LoVo (cell line): ENCODE data around the gene PIP5K1C.

Experiments
- DNase-seq: peaks from one replicate; pipeline ENCODE4 v3.0.0-alpha.2; 2016; ENCODE audit warnings: low spot score

The PIP5K1C gene

GRCh38 chr19:3721887-3722442 lies 21.7 kb upstream of the PIP5K1C start:
- DNase-seq, result no peak

DNA sequence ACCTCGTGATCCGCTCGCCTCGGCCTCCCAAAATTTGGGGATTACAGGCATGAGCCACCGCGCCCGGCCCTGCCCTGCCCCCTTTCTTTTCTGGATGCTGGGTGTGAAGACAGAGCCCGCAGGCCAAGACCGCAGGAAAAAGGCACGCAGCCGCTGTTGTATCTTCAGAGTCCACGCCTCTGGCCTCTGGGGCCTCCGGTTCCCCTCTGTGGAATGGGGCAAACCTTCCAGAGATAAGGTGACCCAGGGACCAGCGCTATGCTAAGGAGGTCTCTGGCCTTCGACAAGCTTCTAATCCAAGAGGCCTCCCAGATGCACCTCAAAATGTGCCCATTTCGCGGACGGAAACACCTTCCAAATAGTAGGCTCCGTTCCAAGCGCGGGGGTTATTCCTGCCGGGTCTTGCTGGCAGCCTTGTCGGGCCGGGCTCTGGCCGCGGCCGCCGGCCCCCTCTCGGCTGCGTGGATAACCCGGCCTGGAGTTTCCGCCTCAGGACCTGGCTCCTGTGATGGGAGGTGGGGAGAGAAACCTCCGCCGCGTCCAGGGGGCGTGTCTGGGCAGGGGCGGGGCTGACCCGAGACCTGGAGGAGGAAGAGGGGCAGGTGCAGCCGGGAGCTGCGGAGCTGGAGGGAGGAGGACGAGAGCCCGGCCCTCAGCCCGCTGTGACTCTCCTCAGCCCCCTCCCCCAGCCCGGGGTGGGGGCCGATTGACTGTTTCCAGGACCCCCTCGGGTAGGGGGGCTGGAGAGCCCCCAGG lies 21.0 kb upstream of the PIP5K1C start:
- peak; percentile 93 for DNase-seq

DNA sequence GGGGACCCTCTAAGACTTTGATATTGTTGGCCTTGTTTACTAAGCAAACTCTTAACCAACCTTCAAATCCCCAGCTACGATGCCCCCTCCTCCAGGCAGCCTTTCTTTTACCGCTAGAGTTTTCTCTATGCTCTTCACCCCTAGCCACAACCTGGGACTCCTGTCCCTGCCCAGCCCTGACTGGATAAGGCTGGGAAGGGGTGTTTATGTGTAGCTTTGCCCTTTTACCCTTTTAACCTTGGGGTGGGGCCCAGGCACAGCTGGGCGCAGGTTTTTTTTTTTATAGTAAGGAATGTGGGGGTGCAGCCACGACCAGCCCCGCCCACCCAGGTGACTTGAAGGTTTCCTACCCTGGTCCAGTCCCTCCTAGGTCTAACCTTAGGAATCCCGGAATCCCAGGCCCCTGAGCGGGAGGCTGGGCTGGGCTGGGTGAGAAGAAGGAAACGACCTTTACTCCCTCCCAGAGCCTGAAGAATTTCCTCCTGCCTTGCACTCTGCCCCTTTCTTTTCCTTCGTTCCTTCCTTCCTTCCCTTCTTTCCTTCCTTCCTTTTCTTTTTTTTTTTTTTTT lies 20.2 kb upstream of the PIP5K1C start:
- peak; percentile 82 for DNase-seq

- no peak for DNase-seq
These were observed 19.6 kb upstream of the PIP5K1C start for GRCh38 chr19:3719868-3720267.

GRCh38 chr19:3716147-3716668 lies 15.9 kb upstream of the PIP5K1C start:
- no peak for DNase-seq

DNA sequence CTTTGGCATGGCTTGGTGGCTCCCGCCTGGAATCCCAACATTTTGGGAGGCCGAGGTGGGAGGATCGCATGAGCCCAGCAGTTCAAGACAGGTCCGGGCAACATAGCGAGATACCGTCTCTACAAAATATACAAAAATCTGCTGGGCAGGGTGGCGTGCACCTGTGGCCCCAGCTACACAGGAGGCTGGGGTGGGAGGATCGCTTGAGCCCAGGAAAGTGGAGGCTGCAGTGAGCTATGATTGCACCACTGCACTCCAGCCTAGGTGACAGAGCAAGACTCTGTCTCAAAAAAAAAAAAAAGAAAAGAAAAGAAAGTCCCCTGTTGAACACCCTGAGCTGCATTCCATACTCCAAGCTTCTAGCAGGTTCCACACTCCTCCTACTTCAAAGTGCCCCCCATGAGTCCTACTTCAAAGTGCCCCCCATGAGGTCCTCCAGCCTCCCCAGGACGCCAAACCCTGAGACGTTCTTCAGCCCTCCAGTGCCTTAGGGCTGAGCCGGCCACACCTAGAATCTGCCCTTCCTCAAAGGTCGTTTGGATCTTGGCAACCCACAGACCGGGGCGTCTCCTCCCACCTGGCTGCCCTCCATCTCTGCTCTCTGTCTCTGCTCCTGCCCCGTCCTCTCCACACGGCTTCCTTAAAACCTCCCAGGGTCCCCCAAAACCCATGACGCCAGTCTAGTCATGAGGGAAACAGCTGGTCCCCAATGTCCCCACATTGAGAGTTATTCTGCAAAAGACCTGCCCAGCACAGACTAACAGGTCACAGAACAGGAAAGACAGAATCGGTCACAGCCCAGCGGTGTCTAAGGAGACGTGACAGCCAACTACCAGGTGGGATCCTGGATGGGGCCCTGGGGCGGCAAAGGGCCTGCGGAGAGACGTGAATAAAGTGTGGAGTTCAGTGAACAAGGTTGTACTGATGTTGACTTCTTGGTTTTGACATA lies 12.7 kb upstream of the PIP5K1C start:
- DNase-seq, result peak; percentile 64

DNA sequence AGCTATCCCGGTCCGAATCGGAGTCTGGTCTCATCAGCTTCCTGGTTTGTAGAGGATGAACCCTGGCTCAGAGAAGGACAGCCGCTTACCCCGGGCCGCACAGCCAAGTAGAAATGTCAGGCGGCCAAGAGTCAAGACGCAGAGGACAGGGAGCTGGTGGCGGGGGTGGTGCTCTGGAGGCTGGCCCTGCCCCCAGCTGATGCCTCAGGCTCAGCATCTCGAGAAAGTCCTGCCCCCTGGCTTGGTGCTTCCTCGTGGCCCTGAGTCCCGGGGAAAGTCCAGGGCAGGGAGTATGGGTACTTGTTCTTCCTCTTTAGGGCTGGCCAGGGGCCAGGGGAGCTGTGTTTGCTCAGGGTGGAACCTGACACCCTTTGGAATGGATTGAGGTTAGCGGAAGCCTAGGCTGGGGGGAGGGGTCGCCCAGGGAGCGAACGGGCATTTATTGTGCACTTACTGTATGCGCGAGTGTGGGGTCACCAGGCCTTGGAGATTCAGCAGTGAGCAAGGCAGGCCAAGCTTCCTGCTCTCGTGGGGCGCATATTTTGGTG lies 10.1 kb upstream of the PIP5K1C start:
- DNase-seq, result peak; percentile 91

DNA sequence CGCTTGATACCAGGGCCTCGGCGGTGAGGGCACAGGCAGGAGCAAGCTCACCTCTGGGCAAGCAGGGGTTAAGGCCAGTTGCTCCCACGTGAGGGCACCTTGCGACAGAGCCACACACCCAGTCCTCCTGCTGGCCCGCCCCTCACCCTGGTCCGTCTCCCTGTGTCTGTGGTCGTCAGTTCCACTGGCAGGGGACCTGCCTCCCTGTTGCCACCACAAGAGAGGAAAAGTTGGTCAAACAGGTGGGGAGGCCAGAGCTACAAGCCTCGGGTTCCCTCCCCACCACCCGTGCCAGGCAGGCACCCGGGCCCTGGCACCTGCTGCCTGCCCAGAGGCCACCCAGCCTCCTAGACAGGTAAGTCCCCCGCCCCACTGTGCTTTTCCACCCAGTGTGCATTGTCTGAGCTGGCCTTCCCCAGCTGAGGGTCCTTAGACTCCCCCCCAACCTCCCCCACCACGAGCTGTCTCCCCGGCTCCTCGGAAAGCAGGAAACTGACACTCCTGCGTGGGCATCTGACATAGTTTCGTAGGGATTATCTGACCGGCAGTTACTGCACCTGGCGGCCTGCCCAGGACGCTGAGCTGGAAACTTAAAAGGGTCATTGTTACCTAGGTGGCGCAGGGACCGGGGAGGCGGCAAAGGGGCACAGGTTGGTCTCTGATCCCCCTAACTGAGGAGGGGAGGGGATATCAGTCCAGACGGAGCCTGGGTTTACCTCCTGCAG lies 8.1 kb upstream of the PIP5K1C start, which contains the start of gene TJP3:
TSS of gene TJP3 (plus strand) at position 178 of the 725 bp plus-strand sequence. CDS start 20,049 bp downstream, outside the sequence.
- DNase-seq, result peak; percentile 69

DNA sequence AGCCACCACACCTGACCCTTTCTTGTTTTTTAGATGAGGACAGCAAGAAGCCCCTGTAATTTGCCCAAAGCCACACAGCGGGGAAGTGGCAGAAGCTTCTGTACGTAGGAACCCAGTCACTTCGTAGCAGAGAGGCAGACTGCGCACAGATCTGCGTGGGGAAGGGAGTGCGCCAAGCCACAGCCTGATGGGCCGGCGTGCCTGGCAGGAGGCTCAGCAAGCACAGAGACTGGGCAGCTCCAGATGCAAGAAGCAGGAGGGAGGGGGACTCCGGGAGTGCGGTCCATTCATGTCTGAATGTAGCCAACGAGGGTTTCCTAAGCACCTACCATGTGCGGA lies 7.6 kb upstream of the PIP5K1C start:
- no peak for DNase-seq

DNA sequence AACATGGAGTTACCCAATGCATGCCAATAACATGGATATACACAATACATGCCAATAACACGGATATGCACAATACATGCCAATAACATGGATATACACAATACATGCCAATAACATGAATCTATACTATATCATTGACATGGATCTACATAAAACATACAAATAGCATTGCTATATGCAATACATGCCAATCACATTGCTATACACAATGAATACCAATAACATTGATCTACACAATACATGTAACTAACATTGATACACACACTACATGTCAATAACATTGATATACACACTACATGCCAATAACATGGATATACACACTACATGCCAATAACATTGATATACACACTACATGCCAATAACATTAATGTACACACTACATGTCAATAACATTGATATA lies 932 bp upstream of the PIP5K1C start:
- DNase-seq, result no peak

DNA sequence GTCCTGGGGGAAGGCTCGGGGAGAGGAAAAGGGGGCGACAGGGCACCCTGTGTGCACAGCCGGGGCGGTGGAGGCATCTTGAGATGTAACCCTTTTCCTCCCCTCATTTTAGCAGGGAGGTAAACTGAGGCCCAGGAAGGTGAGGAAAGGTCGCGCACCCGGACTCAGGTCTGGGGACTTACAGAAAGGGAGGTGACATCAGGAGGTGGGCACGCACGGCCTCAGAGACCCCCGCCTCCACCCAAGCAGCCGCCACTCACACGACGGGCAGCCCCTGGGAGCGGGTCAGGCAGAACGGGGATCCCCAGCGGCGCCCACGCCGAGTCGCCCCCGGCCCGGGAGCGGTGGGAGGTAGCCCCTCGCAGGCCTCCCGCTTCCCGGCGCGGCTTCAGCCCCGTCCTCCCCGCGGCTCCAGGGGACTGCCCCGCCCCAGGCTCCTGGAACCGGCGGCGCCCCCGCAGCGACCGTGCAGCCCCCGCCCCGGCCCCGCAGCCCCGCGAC lies 477 bp downstream of the PIP5K1C start:
- no peak for DNase-seq

DNA sequence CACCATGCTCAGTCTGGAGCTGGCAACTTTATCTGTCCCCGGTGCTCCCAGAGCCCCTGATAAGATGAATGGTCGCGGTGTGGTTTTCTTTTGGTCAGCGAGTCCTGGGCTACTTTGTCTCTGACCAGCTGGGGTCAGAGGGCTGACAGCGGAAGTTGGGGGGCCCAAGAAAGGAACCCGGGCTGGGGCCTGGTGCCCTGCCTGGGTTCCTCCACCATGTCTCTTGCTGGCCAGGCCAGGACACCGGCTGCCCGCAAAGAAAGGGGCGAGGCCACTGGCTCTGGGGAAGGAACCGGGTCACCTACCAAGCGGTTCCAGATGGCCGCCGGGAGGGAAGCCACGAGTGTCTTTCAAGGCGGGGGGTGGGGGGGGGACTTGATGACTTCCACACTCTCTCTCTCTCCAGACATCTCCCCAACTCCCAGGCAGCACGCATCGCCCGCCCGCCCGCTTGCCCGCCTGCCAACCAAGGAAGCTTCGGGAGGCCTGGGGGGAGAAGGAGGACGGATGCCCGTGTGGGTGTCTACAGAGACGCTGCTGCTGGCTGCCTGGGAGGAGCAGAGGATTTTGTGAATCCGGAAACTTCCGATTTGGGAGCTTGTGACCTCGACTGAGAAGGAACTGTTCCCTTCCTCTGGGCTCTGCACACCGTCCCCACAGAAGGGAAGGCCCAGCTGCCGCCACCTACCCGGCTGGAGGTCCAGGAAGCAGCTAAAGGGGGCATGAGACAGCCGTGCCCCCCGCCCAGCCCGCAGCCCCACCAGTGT lies 1.1 kb downstream of the PIP5K1C start:
- DNase-seq, result no peak

GRCh38 chr19:3698386-3698950 lies 1.8 kb downstream of the PIP5K1C start:
- no peak for DNase-seq

DNA sequence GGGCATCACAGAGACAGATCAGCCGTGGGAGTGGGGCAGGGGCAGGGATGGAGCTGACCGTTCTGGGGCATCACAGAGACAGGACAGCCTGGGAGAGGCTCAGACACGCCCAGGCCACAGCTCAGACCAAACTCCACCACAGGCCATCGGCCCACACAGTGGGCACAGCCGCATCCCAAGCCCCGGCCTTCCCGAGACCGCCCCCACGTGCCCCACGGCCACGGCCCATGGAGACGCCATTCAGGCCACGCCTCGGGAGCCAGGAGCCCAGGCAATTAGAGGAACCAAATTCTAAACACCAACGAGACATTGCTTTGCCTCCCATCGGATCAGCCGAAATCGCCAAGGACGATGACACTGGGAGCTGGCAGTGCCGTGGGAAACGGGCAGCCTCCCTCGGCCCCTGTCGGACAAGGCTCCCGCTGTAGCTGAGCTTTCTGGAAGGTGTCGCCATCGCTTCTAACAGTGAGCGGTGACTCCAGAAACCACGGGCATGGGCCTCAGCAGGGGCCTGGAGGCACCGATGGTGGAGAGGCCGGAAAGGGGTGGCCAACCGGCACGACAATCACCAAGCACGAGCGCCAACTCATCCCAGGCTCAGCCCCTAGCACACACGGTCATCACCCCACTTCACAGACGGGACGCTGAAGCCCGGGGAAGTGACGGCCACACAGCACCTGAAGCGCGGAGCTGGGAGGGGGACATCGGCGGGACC lies 2.4 kb downstream of the PIP5K1C start:
- no peak for DNase-seq

GRCh38 chr19:3697094-3697493 lies 3.2 kb downstream of the PIP5K1C start:
- no peak for DNase-seq

DNA sequence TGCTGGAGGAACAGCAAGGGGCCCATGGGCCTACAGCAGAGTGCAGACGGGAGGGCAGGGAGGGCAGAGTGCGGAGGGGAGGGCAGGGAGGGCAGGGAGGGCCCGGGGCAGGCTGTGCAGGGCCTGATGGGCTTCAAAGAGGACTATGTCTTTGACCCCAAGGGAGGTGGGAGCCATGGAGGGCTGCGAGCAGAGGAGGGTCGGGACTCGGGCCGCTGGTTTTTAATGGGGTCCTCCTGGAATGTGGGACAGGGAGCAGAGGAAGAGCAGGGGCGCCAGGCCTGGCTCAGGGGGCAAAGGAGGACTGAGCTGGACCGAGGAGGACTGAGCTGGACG lies 3.6 kb downstream of the PIP5K1C start:
- no peak for DNase-seq

- no peak for DNase-seq
These were observed 4.1 kb downstream of the PIP5K1C start for GRCh38 chr19:3695986-3696659.

DNA sequence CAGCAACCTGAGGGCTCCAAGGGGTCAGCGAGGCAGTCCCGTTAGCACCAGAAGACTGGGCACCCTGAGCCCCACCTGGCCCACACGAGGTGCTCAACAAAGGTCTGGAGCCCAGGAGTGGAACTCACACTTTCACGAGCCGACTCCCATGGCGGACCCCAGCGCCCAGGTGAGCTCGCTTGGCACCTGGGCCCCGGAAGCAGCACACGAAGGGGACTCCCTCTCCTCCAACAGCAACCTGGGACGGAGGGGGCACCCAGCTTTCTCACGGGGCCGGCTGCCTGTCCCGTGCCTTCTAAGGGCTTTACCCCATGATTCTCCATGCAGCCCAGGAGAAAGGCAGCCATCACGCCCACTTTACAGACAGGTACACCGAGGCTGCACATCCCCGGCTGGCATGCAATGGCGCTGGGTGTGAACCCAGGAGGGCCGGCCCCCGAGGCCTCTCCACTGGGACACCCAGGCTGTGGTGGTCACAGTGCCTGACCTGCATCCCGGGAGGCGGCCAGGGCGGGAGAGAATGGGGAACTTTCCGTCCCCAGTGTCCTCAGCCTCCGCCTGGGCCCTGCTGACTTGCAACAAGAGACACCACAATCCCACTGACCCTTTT lies 5.0 kb downstream of the PIP5K1C start:
- no peak for DNase-seq
